GM19372 (cell line): ENCODE measurements around the gene NEK2.
"Not testable (repeated sequence)": the region's sequence is repeated elsewhere in the genome, so short reads cannot be mapped to it uniquely, and the experiment has no call there.

Experiments
- ATAC-seq: cut with Tn5 transposase; IDR thresholded peaks from one replicate; pipeline ENCODE4 v1.9.1; 2021; ENCODE audit warnings: mild to moderate bottlenecking, low read depth, moderate library complexity; ENCODE audit not compliant: unreplicated experiment

Gene NEK2

GRCh38 chr1:211652371-211652770 lies 23.1 kb downstream of the NEK2 start:
- no peak for ATAC-seq

DNA sequence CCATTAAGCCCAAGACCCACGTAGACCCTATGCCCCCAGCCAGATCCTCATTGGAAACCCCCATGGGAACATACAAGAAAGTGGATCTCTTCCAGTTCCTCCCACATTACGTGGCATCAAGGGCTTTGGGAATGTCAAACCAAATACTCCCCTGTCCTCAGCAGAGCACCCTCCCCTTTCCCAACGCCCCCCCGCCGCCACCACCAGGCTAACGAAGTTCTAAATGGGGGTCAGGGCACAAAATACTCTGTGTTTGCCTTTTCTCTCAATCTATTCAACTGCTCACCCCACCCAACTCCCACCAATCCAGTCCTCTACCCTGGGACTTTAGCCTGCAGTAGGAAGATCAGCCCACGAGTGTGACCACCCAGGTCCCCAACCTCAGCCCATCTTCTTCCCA lies 24.5 kb downstream of the NEK2 start:
- no peak for ATAC-seq

DNA sequence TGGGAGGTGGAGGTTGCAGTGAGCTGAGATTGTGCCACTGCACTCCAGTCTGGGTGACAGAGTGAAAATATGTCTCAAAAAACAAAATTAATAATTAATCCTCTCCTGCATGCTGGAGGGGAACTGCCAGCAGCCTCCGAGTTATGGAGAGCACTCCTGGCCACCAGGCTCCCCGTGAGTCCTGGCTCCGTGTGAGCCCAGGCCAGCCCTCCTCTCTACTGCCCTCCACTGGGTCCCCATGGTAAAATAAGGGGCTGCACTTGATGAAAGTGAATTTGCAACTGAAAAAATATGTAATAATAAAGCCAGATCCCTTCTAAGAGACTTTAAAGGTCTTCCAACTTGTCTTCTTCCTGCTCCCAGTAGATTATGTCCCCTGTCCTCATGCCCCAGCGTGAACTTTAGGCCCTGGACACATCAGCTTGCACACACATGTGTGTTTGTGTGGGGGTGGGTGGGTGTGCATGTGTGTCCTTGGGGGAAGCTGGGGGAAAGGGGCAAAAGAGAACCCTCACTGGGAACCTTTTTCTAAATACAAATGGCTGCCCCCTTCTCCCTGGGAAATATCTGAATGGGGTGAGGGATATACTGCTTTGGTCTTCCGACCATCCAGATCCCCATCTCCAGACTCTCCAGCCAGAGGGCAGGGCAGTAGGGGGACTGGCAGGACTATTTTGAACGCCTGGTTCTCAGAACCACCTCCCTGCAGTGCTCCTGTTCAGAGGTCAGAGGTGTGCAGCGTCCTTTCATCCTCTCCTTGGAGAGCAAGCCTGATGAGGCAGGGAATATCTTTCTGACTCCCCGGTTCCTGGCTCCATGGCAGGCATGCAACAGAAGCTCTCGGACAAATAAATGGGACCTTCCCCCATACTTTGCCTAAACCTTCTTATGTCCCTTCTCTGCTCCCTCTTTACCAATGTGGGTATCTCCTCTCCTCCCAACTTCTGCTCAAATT lies 26.2 kb downstream of the NEK2 start:
- ATAC-seq: no peak

GRCh38 chr1:211648336-211648735 lies 27.1 kb downstream of the NEK2 start:
- ATAC-seq: no peak

GRCh38 chr1:211647711-211648121 lies 27.7 kb downstream of the NEK2 start:
- ATAC-seq: no peak

GRCh38 chr1:211646566-211646965 lies 28.9 kb downstream of the NEK2 start:
- ATAC-seq: no peak

- ATAC-seq: not testable (repeated sequence)
Measured at GRCh38 chr1:211645601-211646000, 29.8 kb downstream of the NEK2 start.

DNA sequence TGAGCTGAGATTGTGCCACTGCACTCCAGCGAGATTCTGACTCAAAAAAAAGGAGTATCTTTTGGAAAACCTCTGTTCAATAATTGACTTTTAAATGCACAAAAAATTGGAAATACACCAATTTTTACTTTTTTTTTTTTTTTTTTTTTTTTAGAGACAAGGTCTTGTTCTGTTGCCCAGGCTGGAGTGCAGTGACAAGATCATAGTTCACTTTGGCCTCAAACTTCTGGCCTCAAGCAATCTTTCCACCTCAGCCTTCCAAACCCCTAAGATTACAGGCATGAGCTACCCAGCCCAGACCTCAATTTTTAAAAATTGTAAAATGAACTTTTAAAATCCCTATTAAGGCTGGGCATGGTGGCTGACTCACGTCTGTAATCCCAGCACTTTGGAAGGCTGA lies 30.8 kb downstream of the NEK2 start:
- ATAC-seq: no peak

DNA sequence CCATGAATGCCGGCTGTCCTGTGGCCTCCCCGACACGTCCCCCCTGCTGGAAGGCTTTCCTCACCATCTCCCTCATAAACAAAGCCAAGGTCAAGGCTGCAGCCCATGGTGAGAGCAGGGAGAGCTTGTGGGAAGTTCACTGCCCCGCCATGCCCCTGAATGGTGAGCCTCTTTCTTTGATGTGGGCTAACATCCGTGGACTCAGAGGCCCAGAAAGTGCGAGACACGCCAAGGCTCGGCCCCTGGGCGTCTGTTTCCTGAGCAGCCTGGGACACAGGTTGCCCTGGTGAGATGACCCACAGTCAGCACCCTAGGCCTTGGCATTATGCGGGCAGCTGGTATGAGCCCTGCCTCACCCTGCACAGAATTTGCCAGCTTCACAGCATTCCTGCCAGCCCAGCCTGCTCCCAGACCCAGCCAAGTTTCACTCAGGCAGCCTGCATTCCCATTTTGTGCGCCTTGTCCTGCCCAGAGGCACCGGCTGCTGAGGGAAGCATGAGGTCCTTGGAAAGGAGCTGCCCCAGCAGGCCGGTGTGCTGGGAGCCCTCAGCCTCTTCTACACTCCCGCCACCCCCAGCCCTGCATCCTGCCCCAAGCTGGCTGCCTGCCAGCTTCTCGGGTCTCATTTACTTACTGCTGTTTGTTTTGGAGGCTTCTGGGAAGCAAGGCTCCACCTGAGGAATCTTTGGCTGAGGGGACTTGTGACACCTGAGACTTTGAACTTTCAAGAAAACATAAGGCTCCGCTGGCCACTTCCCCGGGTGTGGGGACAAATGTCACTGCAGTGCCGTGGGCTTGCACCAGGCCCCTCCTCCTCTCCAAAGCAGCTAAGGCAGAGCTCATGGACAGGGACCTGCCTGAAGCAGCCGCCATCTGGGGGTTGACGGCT lies 31.9 kb downstream of the NEK2 start:
- ATAC-seq: no peak

GRCh38 chr1:211642870-211643269 lies 32.6 kb downstream of the NEK2 start:
- no peak for ATAC-seq

GRCh38 chr1:211641942-211642341 lies 33.5 kb downstream of the NEK2 start:
- ATAC-seq: no peak

DNA sequence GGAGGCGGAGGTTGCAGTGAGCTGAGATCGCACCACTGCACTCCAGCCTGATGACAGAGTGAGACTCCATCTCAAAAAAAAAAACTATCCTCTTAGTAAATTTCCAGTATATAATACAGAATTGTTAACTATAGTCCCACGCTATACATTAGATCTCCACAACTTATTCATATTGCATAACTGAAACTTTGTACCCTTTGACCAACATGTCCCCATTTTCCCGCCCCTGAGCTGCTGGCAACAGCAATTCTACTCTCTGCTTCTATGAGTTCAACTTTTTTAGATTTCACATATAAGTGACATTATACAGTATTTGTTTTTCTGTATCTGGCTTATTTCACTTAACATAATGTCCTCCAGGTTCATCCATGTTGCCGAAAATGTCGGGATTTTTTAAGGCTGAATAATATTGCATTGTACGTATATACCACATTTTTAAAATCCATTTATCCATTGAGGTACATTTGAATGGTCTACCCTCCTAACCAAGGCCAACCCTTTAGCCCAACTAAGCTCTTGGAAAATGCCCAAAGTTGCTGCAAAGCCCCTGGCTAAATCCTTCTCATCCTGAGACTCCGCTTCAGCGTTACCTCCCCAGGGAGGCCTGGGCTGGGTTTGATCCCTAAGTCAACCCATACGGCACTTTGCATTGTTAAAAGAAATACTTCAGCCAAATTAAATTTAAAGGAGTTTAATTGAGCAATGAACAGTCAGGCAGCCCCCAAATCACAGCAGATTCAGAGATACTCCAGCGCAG lies 34.2 kb downstream of the NEK2 start:
- ATAC-seq: no peak

GRCh38 chr1:211640301-211640630 lies 35.2 kb downstream of the NEK2 start:
- no peak for ATAC-seq

DNA sequence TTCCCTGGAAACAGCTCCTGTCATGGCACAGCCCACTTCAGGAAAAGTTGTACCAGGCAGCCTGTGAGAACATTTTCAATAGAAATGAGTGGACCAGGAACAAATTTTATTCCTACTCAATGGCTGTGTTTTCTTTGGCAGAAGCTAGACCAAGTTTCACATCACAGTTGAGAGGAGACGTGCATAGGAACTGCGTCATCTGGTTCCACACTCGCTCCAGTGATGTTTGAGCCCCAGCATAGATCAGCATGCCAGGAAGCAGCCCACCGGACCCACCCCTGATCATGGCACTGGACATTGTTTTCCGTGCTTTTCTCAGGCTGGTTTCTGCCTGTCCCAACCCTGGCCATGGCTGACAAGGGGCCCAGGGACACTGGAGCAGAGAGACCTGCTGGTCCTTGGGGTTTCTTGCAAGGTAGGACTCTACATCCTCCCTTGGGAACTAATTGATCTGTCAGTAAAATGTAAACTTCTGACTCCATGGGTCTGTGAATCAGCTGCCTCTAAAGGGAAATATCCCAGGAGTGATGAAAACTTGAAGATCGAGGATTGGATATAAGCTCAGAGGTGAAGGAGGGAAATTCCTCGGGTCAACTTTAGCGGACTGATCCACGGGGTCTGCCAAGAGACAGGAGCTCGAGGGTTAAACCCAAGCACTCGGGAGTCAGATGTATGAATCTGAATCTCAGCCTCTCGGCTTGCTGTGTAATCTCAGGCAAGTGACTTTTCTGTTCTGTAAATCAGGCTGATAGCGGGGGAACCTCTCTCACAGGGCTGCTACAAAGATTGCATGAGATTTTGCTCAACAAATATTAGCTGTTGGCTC lies 35.7 kb downstream of the NEK2 start:
- ATAC-seq: no peak

DNA sequence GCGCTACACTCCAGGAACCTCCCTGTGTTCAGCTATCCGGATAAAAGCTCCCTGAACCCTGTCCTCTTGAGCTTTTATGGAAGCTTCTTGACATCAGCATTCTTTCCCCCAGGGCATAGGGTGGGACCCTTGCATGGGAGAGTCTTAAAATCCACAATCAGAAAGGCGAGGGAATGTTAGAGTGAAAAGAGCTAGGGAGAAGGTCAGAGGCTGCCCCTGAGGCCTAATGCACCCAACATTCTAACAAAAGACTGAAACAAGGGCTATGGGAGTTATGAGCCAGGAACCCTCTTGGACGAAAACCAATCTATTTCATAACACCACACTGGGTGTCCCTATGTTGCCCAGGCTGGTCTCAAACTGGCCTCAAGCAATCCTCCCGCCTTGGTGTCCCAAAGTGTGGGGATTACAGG lies 36.7 kb downstream of the NEK2 start:
- no peak for ATAC-seq

GRCh38 chr1:211638246-211638645 lies 37.2 kb downstream of the NEK2 start:
- ATAC-seq: no peak

- ATAC-seq: no peak
Measured at GRCh38 chr1:211637066-211637465, 38.4 kb downstream of the NEK2 start.

DNA sequence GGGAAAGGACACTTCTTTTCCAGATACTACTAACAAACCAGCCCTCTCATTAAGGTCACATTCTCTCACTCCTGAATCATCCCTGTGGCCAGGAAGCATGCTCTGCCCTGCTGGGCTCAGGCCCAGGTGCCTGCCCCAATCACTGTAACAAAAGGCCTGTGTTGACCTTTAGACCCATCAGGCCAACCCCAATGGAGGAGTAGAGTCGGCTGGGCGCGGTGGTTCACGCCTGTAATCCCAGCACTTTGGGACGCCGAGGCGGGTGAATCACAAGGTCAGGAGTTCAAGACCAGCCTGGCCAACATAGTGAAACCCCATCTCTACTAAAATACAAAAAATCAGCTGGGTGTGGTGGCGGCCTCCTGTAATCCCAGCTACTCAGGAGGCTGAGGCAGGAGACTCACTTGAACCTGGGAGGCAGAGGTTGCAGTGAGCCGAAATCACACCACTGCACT lies 38.8 kb downstream of the NEK2 start:
- not testable (repeated sequence) for ATAC-seq

GRCh38 chr1:211635597-211636205 lies 39.7 kb downstream of the NEK2 start:
- no peak for ATAC-seq
